Ovary (tissue), 3 donors: ENCODE measurements around the gene PDE4D.

Experiments used
- CTCF ChIP-seq, 3 donors: fragments of 450-650 bp in 2 of 3; fragments of 200-600 bp in 1 of 3; IDR thresholded peaks; one replicate each; pipeline versions ENCODE4 v1.5.1 to v1.8.0; 2016 to 2022; ENCODE audit warnings: antibody characterized with exemption in 3 of 3, mild to moderate bottlenecking in 1 of 3
- POLR2A ChIP-seq: fragments of 450-650 bp; IDR thresholded peaks from one replicate; pipeline ENCODE4 v1.6.1; 2017; ENCODE audit warnings: antibody characterized with exemption, mild to moderate bottlenecking, moderate library complexity
- donor health status: DM: no; HTN: no; CAD: no.

- TF ChIP-seq CTCF (IDR thresholded peaks at IDR 0.05) (no peak), POLR2A (no peak)
Observed at GRCh38 chr5:59648949-59649921, 244.3 kb downstream of the PDE4D start.
